Kidney (tissue), 14 donors: ENCODE results near the gene FGGY. TPM values are rescaled to one million over a fixed set of nuclear protein-coding genes. Genes with fewer than 3 reads are reported as not detected.

Experiments used
- DNase-seq, 5 donors: peaks; one replicate each; pipeline ENCODE4 v3.0.0-alpha.2; 2013 to 2020
- FAIRE-seq: peaks from 2 replicates; lab custom pipeline; 2012; peaks lifted over from hg19 to GRCh38; lab: Jason Lieb, UNC
- H3K27ac ChIP-seq, 2 donors: one replicate each; pipeline ENCODE4 v1.7.0; 2013; ENCODE audit warnings: low read depth in 2 of 2, low read length in 2 of 2, inconsistent platforms in 1 of 2
- H3K27me3 ChIP-seq: one replicate; pipeline ENCODE4 v1.7.1; 2013; ENCODE audit warnings: low read length, inconsistent platforms; ENCODE audit not compliant: control insufficient read depth, insufficient read depth
- H3K36me3 ChIP-seq, 3 donors: one replicate each; pipeline versions ENCODE4 v1.7.0 to v1.7.1; 2013; ENCODE audit warnings: low read length in 3 of 3, control low read depth in 1 of 3, inconsistent platforms in 1 of 3; ENCODE audit not compliant: insufficient read depth in 3 of 3, control insufficient read depth in 2 of 3
- H3K4me1 ChIP-seq, 3 donors: one replicate each; pipeline versions ENCODE4 v1.7.0 to v1.7.1; 2013; ENCODE audit warnings: low read length in 3 of 3, inconsistent platforms in 1 of 3, low read depth in 1 of 3; ENCODE audit not compliant: control insufficient read depth in 2 of 3, insufficient read depth in 2 of 3
- H3K4me3 ChIP-seq, 3 donors: one replicate each; pipeline versions ENCODE4 v1.7.0 to v1.8.1; 2013; ENCODE audit warnings: low read length in 3 of 3, control low read depth in 1 of 3, inconsistent platforms in 1 of 3
- H3K9ac ChIP-seq, 3 donors: one replicate each; pipeline versions ENCODE4 v1.7.0 to v1.7.1; 2013; ENCODE audit warnings: low read length in 3 of 3, control low read depth in 1 of 3, inconsistent platforms in 1 of 3
- H3K9me3 ChIP-seq, 3 donors: one replicate each; pipeline versions ENCODE4 v1.7.0 to v1.7.1; 2013; ENCODE audit warnings: low read length in 3 of 3, control low read depth in 1 of 3, inconsistent platforms in 1 of 3; ENCODE audit not compliant: control insufficient read depth in 2 of 3, insufficient read depth in 1 of 3
- intact Hi-C: fragments of 100-400 bp; cut with DNase I; formaldehyde crosslinking; loops from one replicate; pipeline ENCODE4 v1.11.1; 2022
- polyA plus RNA-seq: library from polyadenylated mRNA; stranded (reverse); fragments of 350-450 nt; fragmentation: Illumina TruSeq; extraction: RNeasy Lipid Tissue Mini Kit (QIAGEN cat#74804); gene quantifications from one replicate; pipeline ENCODE4 v1.2.3, GENCODE V29; 2014; ENCODE audit warnings: low read depth, low replicate concordance; ENCODE audit not compliant: insufficient read depth
- total RNA-seq: library from RNA; stranded (reverse); fragmentation: NEBNext Ultra II Directional; extraction: Animal tissue kit (Norgen Biotek cat#: 25700); gene quantifications from one replicate; pipeline ENCODE4 v1.2.1, GENCODE V29; 2021
- TF ChIP-seq, protein P1 (sequence below): IDR thresholded peaks from 3 replicates; pipeline ENCODE4 v1.5.1; 2012; ENCODE audit warnings: mild to moderate bottlenecking, moderate library complexity, borderline replicate concordance; ENCODE audit not compliant: insufficient read depth; ENCODE audit errors: extremely low read depth
- donor health status: control.
- donor health status: control.
- donor health status: control.
- donor health status: control.
- donor health status: control.
- donor health status: DM: yes; HTN: yes; CAD: no.
- donor health status: Normal renal cell carcinoma (clear cell type).

Gene FGGY
- total and polyA plus RNA-seq, 2 donors from 2014 or later, result 11.2 to 31.0 TPM

DNA sequence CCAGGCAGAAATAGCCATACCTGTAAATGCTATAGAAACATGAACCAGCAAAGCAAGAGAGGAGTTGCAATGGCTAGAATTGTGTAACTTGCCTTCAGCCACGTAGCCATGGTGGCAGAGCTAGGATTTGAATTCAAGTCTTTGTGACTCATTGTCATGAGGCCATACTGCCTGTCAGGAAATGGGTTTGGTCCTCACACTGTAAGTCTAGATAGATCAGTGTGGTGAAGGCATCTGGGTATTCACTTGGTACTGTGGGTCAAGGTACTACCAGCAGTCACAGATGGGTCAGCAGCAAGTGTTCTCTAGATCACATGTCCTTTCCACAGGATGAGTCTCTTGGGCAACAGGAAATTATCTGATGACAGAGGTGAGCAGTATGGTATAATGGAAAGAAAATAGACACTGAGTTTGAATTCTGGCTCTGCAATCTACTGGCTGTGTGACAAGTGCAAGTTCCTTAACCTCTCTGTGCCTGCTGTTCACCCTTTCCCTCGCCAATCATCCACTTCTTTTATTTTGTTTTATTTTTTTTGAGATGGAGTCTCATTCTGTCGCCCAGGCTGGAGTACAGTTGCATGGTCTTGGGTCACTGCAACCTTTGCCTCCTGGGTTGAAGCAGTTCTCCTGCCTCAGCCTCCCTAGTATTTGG, 36.9 kb downstream of the FGGY start:
- intact Hi-C loops, result no loop called here
- Histone ChIP-seq H3K27ac (no peak overlapping the region), H3K36me3 (peaks cover 0 to 6% (median 0%) of the 10 kb centered on the region in 3 donors), H3K4me3 (no peak overlapping the region), H3K27me3 (no peaks in the 10 kb centered on the region), H3K9ac (no peak overlapping the region), H3K9me3 (no peaks in the 10 kb centered on the region), H3K4me1 (peaks cover 0 to 4% (median 2%) of the 10 kb centered on the region in 3 donors)
- DNase-seq (no peak), FAIRE-seq (no peak)
- TF ChIP-seq, protein P1, sequence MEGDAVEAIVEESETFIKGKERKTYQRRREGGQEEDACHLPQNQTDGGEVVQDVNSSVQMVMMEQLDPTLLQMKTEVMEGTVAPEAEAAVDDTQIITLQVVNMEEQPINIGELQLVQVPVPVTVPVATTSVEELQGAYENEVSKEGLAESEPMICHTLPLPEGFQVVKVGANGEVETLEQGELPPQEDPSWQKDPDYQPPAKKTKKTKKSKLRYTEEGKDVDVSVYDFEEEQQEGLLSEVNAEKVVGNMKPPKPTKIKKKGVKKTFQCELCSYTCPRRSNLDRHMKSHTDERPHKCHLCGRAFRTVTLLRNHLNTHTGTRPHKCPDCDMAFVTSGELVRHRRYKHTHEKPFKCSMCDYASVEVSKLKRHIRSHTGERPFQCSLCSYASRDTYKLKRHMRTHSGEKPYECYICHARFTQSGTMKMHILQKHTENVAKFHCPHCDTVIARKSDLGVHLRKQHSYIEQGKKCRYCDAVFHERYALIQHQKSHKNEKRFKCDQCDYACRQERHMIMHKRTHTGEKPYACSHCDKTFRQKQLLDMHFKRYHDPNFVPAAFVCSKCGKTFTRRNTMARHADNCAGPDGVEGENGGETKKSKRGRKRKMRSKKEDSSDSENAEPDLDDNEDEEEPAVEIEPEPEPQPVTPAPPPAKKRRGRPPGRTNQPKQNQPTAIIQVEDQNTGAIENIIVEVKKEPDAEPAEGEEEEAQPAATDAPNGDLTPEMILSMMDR, result no peak

DNA sequence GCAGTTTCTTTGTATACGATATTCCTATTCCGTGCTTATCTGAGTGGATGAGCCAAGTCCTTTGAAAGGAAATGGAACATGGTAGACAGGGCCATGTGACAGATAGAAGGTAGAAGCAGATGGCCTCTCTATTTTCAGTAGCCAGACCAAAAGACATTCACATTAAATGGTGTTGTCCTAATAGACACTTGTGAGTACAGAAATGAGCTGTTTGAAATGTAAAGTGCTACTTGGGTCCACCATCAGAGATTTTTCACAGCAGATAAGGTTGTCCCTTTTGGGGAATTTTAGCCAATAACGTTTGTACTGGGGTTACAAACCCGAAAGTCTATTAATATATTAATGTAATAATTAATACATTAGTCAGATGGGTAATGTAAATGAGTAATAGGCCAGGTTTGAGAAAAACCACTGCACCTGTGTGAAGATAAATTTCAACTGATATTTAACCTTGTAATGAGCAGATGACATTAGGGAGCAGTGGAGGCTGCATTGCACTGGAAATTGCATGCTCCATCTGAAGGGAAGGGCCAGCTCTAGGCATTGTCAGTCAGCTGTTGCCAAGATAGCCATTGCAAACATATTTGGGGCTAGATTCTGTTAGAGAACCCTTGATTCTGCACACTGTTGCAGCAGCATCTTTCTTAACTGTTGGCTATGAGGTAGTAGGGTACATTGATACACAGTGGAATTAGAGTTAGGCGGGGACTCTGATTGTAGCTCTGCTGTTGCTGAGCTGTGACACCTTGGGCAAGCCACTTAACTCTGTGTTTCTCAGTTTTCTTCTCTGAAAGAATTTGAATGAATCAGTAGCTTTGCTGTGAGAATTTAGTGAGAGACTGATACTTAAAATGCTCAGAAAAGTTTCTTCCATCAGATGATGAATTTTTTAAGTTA, 43.8 kb downstream of the FGGY start:
- FAIRE-seq, result no peak
- TF ChIP-seq, protein P1, result no peak
- intact Hi-C loops, result no loop called here

DNA sequence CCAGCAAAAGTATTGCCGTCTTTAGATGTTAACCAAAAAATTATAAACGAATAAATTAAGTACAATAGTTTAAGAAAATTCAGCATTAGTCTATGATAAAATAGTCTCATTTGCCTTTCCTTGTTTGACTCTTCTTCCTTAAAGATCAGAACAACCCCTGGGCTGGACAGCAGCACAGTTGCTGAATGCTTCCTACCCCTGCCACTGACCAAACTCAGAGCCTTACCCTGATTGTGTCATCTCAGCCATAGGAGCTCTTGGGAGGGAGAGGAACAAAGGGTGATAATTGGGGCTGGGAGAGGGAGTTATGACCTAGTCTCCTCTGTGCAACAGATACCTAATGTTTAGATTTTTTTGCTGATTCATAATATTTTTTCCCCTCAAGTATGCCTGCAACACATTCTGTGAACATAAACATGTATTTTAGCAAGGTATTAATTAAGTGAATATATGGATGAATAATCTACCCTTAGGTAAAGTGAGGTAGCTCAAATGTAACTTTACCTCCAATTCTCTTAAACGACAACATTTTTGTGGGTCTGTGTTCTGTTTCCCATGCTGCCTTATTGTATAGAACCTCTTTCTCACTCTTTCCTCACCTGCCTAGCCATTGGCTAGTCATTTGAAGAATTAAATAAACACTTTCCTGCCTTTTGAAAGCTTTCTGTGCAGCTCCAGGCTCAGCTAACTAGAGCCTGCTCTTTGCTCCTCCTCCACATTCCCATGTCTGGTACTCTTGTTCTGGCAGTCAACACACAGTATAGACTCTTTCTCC, 46.1 kb downstream of the FGGY start:
- no peak overlapping the region for H3K4me3 ChIP-seq
- DNase-seq (no peak), FAIRE-seq (no peak)
- H3K27me3 ChIP-seq, result no peaks in the 10 kb centered on the region
- intact Hi-C loops, result no loop called here
- peaks cover 0 to 4% (median 4%) of the 10 kb centered on the region in 3 donors for H3K36me3 ChIP-seq
- H3K9ac ChIP-seq, result no peak overlapping the region
- TF ChIP-seq, protein P1, result no peak
- no peak overlapping the region for H3K27ac ChIP-seq
- no peaks in the 10 kb centered on the region for H3K9me3 ChIP-seq
- H3K4me1 ChIP-seq, result no peaks in the 10 kb centered on the region

More for the DNA sequence above, 43.8 kb downstream of the FGGY start:
- no peaks in the 10 kb centered on the region for H3K27me3 ChIP-seq
- H3K36me3 ChIP-seq, result peaks cover 0 to 4% (median 2%) of the 10 kb centered on the region in 3 donors
- no peak overlapping the region for H3K27ac ChIP-seq
- no peak overlapping the region for H3K9ac ChIP-seq
- no peaks in the 10 kb centered on the region for H3K4me1 ChIP-seq
- DNase-seq, result no peak
- H3K9me3 ChIP-seq, result no peaks in the 10 kb centered on the region
- H3K4me3 ChIP-seq, result no peak overlapping the region
